GM18508 (cell line): ENCODE measurements around the gene C12orf43.

Experiments
- ATAC-seq: cut with Tn5 transposase; IDR thresholded peaks from one replicate; pipeline ENCODE4 v1.9.1; 2021; ENCODE audit warnings: moderate number of reproducible peaks; ENCODE audit not compliant: insufficient read depth, unreplicated experiment

C12orf43 gene

DNA sequence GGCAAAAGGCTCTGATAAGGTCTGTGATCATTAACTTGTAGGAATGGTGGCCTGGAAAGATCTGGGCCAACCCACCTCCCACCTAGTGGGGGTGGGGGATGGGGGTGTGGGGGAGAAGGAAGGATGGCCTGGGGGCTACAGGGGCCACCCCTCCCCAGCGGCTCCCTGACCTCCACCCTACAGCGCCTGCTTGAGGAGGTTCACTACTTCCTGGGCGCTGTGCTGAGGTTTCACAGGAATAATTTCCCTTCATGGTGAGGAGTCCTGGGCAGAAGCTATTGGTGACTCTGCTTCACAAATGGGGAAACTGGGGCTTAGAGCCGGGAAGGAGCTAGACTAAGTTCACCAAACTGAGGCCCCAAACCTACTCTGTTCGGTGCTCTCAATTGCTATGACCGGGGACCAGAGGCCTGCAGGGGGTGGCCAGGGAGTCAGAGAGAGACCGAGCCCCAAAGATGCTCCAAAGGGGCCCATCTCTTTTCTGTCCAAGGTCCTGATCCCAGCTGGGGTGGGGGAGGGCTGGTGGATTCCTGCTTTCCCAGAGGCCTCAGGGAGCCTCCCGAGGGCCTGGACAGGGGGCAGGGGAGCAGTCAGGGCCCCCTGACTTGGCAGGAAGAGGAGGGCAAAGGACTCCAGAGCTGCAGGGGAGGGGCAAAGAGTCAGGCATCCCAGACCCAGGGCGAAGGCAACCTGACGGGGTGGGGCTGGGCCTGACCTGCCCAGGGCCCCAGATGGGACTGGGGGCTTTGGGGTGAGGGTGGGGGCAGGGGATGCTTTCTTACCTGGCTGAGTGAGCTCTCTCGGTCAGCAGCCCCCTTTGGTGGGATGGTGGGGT is 36.2 kb downstream of the C12orf43 start:
- no peak for ATAC-seq

GRCh38 chr12:120979220-120979861 is 36.9 kb downstream of the C12orf43 start:
- ATAC-seq, result no peak

DNA sequence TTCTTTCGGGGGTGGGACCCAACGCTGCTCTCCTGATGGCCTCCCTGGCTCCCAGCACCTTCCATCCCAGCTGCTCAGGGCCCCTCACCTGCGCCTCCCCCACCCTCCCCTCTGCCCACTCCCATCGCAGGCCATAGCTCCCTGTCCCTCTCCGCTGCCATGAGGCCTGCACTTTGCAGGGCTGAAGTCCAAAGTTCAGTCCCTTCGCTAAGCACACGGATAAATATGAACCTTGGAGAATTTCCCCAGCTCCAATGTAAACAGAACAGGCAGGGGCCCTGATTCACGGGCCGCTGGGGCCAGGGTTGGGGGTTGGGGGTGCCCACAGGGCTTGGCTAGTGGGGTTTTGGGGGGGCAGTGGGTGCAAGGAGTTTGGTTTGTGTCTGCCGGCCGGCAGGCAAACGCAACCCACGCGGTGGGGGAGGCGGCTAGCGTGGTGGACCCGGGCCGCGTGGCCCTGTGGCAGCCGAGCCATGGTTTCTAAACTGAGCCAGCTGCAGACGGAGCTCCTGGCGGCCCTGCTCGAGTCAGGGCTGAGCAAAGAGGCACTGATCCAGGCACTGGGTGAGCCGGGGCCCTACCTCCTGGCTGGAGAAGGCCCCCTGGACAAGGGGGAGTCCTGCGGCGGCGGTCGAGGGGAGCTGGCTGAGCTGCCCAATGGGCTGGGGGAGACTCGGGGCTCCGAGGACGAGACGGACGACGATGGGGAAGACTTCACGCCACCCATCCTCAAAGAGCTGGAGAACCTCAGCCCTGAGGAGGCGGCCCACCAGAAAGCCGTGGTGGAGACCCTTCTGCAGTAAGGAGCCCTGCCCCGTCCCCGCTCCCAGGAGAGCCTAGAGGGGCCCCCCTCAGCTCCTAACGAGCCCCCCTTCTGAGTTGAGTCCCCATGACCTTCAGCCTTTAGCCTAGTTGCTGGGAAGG is 37.7 kb downstream of the C12orf43 start, which contains the start of gene HNF1A:
Gene HNF1A (plus strand): TSS at position 248 of the 924 bp plus-strand sequence. CDS start 226 bp downstream, at position 474.
- ATAC-seq, result no peak

DNA sequence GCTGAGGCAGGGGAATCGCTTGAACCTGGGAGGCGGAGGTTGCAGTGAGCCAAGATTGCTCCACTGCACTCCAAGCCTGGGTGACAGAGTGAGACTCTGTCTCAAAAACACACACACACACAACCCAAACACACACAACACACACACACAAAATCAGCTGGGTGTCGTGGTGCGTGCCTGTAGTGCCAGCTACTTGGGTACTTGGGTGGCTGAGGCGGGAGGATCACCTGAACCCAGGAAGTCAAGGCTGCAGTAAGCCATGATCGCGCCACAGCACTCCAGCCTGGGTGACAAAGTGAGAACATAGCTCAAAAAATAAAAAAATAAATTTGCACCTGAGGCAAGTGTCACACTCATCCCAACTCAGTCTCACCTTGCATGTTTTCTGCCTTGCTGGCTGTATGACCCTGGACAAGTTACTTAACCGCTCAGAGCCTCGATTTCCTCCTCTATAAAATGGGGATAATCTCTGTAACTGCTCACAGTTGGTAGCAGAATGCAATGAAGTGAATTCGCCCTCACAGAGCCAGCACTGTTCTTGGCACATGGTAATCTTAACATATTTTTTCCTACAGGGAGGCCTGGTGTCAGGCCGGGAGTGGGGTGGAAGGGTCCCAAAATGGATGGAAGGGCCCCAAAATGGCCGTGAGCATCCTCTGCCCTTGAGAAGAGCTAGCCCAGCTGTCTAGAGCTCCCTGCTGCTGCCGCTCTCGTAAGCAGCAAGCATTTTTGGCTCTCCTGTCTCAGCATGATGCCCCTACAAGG is 38.6 kb downstream of the C12orf43 start:
- no peak for ATAC-seq

DNA sequence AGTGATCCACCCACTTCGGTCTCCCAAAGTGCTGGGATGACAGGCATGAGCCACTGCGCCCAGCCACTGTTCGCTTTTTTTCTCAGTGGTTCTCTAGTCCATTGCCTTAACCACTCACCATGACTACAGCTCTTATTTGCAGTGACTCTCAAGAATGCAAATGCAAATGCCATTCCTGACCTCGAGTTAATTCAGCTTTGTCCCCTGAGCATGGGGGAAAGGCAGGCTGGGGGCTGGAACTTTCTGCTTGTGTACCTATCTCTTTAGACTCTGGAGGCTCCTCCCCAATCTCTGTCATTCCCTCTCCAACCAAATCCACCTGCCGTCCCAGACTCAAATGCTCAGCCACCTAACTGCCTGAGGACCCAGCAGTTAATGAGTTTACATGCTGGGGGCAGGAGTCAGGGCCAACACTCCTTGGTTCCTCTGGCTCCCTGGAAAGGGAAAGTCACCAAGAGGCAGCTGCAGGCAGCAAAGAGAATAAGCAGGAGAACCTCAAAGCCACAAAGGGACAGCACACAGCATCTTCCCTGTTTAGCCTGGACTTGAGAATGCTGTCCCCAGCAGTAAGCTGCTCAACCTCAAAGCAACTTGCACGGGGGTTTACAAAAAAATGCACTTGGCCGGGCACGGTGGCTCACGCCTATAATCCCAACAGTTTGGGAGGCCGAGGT is 43.3 kb downstream of the C12orf43 start:
- no peak for ATAC-seq

GRCh38 chr12:120971299-120972180 is 44.7 kb downstream of the C12orf43 start:
- ATAC-seq, result no peak

- no peak for ATAC-seq
Measured at GRCh38 chr12:120970310-120970709, 46.0 kb downstream of the C12orf43 start.

GRCh38 chr12:120965534-120966091 is 50.7 kb downstream of the C12orf43 start:
- ATAC-seq, result no peak

DNA sequence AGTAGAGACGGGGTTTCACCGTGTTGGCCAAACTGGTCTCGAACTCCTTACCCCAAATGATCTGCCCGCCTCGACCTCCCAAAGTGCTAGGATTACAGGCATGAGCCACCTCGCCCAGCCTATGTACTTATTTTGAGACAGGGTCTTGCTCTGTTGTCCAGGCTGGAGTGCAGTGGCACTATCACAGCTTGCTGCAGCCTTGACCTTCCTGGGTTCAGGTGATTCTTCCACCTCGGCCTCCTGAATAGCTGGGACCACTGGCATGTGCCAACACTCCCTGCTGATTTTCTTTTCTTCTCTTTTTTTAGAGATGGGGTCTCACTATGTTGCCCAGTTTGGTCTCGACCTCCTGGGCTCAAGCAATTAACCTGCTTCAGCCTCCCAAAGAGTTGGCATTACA is 52.0 kb downstream of the C12orf43 start:
- no peak for ATAC-seq

- no peak for ATAC-seq
Measured at GRCh38 chr12:120962532-120963020, 53.7 kb downstream of the C12orf43 start.

DNA sequence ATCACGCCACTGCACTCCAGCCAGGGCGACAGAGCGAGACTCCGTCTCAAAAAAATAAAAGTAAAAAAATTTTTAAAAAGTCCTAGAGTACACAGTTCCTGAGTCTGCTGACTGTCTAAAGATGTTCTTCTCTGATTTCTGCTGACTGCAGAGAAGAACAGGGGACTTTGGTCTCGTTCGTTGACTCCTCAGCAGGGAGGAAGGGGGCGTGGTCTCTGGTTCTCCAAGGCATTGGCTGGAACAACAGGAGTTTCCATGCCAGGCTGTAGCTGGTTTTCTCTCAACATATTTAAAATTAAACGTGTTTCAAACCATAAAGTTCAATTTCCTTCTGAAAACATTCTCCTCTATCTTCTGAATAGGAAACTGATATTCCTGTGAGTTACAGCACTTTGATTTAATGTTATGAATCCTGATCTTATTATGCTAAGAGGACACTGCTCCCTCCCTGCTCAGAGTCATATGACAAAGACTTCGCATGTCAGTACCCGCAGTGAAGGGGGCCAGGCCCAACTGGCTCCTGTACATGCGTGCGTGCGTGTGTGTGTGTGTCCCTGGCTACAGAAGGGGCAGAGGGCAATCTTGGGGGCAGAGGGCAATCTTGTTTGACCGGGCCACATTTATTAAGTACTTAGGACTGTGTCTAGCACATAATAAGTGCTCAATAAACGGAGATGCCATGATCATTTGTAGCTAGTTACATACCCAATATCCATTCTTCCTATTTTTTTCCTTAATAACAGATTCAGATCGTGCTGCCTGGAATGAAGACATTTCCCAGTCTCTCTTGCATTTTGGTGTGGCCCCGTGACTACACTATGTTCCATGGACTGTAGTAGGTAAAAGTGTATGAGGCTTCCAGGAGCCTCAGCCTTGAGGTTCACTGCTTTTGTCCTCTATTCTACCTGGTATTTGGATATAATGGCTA is 54.4 kb downstream of the C12orf43 start:
- ATAC-seq, result no peak

DNA sequence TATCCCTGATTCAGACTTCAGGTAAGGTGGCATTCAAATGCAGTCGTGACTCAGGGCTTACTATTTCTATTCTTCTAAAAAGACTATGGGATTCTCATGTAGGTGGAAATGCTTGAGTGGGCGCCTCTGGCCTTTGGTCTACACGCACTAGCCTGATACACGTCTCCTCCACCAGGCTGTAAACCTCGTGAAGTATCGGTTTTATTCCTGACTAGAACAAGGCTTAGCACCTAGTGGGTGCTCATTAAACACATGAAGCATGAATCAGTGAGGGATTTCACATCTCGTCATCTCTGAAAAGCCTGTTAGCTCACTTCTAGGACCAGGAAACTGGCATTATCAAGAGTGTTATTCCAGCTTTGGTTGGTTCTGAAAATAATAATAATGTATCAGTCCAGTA is 55.6 kb downstream of the C12orf43 start:
- ATAC-seq, result no peak

DNA sequence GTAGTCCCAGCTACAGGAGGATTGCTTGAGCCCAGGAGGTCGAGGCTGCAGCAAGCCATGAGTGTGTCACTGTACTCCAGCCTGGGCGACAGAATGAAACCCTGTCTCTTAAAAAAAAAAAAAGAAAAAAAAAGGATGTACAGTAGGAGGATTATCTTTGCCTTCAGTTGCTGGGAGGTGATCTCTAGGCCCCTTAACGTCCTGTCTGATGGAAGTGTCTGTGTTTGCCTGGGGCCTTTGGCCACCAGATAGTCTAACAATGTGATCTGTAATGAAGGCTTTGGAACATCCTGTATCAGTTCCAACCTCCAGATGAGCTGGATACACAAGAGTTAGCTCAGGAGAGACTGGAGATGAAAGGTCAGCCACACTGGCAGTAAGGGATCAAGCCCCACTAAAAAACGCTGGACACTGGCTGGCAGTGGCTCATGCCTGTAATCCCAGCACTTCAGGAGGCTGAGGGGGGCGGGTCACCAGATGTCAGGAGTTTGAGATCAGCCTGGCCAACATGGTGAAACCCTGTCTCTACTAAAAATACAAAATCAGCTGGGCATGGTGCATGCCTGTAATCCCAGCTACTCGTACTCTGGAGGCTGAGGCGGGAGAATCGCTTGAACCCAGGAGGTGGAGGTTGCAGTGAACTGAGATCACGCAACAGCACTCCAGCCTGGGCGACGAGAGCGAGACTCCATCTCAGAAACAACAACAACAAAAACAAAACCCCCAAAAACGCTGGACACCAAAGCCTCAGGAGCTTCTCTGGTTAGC is 57.0 kb downstream of the C12orf43 start:
- ATAC-seq, result no peak

- no peak for ATAC-seq
Measured at GRCh38 chr12:120956579-120957300, 59.5 kb downstream of the C12orf43 start.

DNA sequence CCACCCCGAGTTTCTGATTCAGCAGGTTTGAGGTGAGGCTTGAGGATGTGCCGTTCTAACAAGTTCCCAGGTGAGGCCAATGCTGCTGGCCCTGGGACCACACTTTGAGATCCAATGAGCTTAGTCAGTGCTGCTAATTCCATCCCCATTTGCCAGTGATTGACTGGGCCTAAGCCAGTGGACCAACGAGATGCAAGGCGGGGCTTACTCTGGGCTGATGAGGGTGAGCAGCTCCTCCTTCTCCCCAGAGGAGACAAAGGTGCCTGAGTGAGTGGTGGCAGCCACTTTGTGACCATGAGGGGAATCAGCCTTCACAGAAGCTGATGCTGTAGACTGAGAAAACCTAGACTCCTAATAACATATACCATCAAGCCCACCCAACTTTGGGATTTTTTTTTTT is 61.1 kb downstream of the C12orf43 start:
- ATAC-seq, result no peak

DNA sequence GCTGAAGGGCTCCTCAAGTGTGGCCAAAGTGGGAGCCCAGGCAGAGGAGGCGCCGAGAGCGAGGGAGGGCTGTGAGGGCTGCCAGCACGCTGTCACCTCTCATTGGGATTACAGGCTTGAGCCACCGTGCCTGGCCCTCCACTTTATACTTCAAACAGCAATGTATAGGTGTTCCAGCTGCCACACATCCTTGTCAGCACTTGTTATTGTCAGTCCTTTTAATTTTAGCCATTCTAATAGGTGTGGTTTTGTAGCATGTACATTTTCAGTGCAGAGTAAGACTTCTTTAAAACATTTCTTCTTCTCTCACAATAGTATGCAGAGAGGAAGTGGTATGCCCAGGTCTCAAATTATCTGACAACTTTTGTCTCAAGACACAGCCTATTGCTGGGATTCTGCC is 65.5 kb downstream of the C12orf43 start:
- ATAC-seq, result no peak
